CD4-positive, alpha-beta memory T cell (primary cell): ENCODE measurements around the gene NAB2. TPM values are rescaled to one million over a fixed set of nuclear protein-coding genes. Genes with fewer than 3 reads are reported as not detected.
"Not testable (repeated sequence)": the region's sequence is repeated elsewhere in the genome, so short reads cannot be mapped to it uniquely, and the experiment has no call there.

Experiments
- CTCF ChIA-PET: fragments of 350-600 bp; sonication (Branson Sonifier 250); formaldehyde crosslinking; loops from one replicate; lab custom pipeline; 2021; ENCODE audit warnings: inconsistent platforms; ENCODE audit not compliant: partially characterized antibody; lab: Charles Lee
- POLR2A ChIA-PET: fragments of 350-600 bp; sonication (Branson Sonifier 250); formaldehyde crosslinking; loops from one replicate; lab custom pipeline; 2021; ENCODE audit not compliant: partially characterized antibody; lab: Charles Lee
- DNase-seq, 5 donors: peaks; one replicate each; pipeline versions ENCODE4 v3.0.0 to v3.0.0-alpha.2; 2020 to 2022; ENCODE audit warnings: mixed read lengths in 1 of 5
- H3K27ac ChIP-seq: one replicate; pipeline ENCODE4 v1.7.0; 2013; ENCODE audit warnings: low read depth, low read length
- H3K27me3 ChIP-seq: 2 replicates; pipeline ENCODE4 v1.7.0; 2013; ENCODE audit warnings: mild to moderate bottlenecking, low read length, moderate library complexity; ENCODE audit not compliant: insufficient read depth
- H3K36me3 ChIP-seq: 2 replicates; pipeline ENCODE4 v1.7.0; 2013; ENCODE audit warnings: mild to moderate bottlenecking, low read length, moderate library complexity; ENCODE audit not compliant: insufficient read depth
- H3K4me1 ChIP-seq: 2 replicates; pipeline ENCODE4 v1.7.0; 2013; ENCODE audit warnings: mild to moderate bottlenecking, low read length, moderate library complexity; ENCODE audit not compliant: insufficient read depth
- H3K4me3 ChIP-seq, 2 donors: one replicate each; pipeline ENCODE4 v1.7.0; 2013; ENCODE audit warnings: low read length in 2 of 2, mild to moderate bottlenecking in 1 of 2
- H3K9me3 ChIP-seq, 2 donors: one replicate each; pipeline ENCODE4 v1.7.0; 2013; ENCODE audit warnings: low read length in 2 of 2, control low read depth in 1 of 2; ENCODE audit not compliant: control insufficient read depth in 1 of 2
- H3K27ac Mint-ChIP-seq, 7 donors: one replicate each; pipeline ENCODE4 v1.8.0; 2020 to 2021; ENCODE audit warnings: mixed read lengths in 7 of 7, mild to moderate bottlenecking in 6 of 7, inconsistent platforms in 3 of 7, moderate library complexity in 3 of 7
- H3K27me3 Mint-ChIP-seq, 2 donors: one replicate each; pipeline ENCODE4 v1.8.0; 2020 to 2021; ENCODE audit warnings: mixed read lengths in 2 of 2
- H3K36me3 Mint-ChIP-seq, 2 donors: one replicate each; pipeline ENCODE4 v1.8.0; 2020 to 2021; ENCODE audit warnings: mixed read lengths in 2 of 2, inconsistent platforms in 1 of 2, mild to moderate bottlenecking in 1 of 2
- H3K4me1 Mint-ChIP-seq, 4 donors: one replicate each; pipeline ENCODE4 v1.8.0; 2020 to 2021; ENCODE audit warnings: mixed read lengths in 4 of 4, mild to moderate bottlenecking in 1 of 4
- H3K4me3 Mint-ChIP-seq, 8 donors: one replicate each; pipeline ENCODE4 v1.8.0; 2020 to 2021; ENCODE audit warnings: mixed read lengths in 8 of 8, mild to moderate bottlenecking in 7 of 8, moderate library complexity in 6 of 8, inconsistent platforms in 3 of 8
- H3K9me3 Mint-ChIP-seq, 8 donors: one replicate each; pipeline ENCODE4 v1.8.0; 2020 to 2021; ENCODE audit warnings: mixed read lengths in 8 of 8, mild to moderate bottlenecking in 5 of 8, inconsistent platforms in 3 of 8, moderate library complexity in 1 of 8
- intact Hi-C: fragments of 100-400 bp; cut with micrococcal nuclease; formaldehyde crosslinking; loops from one replicate; pipeline ENCODE4 v1.15.1; 2023
- polyA plus RNA-seq, 2 donors: library from polyadenylated mRNA; unstranded; fragments of 300-500 nt; fragmentation: Illumina TruSeq; gene quantifications; one replicate each; pipeline ENCODE4 v1.2.3, GENCODE V29; 2021
- total RNA-seq, 2 experiments: library from RNA; stranded (reverse); gene quantifications; one replicate each; pipeline ENCODE4 v1.2.3, GENCODE V29; 2021

NAB2 gene
- total and polyA plus RNA-seq, 4 experiments from 2014 or later: 0.41 to 19.5 (median 9.6) TPM

- H3K4me3 ChIP-seq: no peak overlapping the region
- ChIA-PET CTCF (interaction anchor here (0.8 to 2.5 kb wide), 7 partner anchors 7 to 54 kb away, joined by 3 to 19 read pairs (median 5); partner anchors contain the start of gene LRP1), POLR2A (no interaction called here)
- H3K27ac Mint-ChIP-seq: peak overlapping the region in 4 of 7 donors; percentile 11 to 53 (median 26)
- no peaks in the 10 kb centered on the region for H3K9me3 ChIP-seq
- H3K4me1 Mint-ChIP-seq: peaks cover 8 to 13% (median 11%) of the 10 kb centered on the region in 4 donors
- intact Hi-C loops: no loop called here
- H3K36me3 ChIP-seq: no peaks in the 10 kb centered on the region
- no peak overlapping the region for H3K4me3 Mint-ChIP-seq
- H3K9me3 Mint-ChIP-seq: peaks cover 0 to 5% (median 0%) of the 10 kb centered on the region in 8 donors
- peaks cover 0 to 4% of the 10 kb centered on the region in 2 donors for H3K36me3 Mint-ChIP-seq
- no peak overlapping the region for H3K27ac ChIP-seq
- H3K27me3 ChIP-seq: no peaks in the 10 kb centered on the region
- H3K27me3 Mint-ChIP-seq: peaks cover 0 to 4% of the 10 kb centered on the region in 2 donors
- H3K4me1 ChIP-seq: peaks cover 6% of the 10 kb centered on the region
- no peak for DNase-seq
Observed at GRCh38 chr12:57116580-57117281, 27.8 kb downstream of the NAB2 start.

DNA sequence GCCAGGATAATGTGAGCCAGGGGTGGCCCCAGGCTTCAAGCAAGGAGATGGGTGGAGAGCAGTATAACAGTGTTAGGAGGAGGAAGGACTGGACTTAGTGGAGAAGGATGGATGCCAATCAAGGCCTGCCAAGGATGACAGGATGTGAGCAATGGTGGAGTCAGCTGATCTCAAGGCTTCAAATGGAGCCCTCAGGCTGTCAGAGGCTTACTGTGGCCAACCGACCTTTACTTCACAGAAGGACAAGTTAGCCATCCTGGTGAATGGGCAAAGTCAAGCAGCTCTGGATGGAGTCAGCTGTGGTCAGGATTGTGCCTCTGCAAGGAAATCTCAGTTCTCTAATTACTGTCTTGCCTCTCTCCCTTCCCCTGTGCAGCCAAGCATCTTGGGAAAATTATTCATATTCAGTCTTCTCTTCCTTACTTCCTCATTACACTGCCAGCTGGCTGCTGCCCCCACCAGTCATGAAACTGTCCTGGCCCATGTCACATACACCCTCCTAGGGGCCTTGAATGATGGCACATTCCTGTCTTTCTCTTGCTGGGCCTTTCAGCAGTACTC lies 29.9 kb downstream of the NAB2 start:
- intact Hi-C loops: no loop called here
- ChIA-PET POLR2A (interaction anchor here (1.2 kb wide), 1 partner anchor 40 kb away, joined by 3 read pairs; the partner anchor contains the start of gene NEMP1), CTCF (interaction anchor here (1.8 to 2.5 kb wide), 2 partner anchors 50 to 56 kb away, joined by 6 to 14 read pairs; no protein-coding TSS in a partner anchor)
- no peak overlapping the region for H3K4me3 Mint-ChIP-seq
- no peaks in the 10 kb centered on the region for H3K36me3 ChIP-seq
- DNase-seq: no peak
- H3K9me3 ChIP-seq: no peaks in the 10 kb centered on the region
- H3K4me1 Mint-ChIP-seq: no peaks in the 10 kb centered on the region
- H3K9me3 Mint-ChIP-seq: no peaks in the 10 kb centered on the region
- no peak overlapping the region for H3K4me3 ChIP-seq
- no peak overlapping the region for H3K27ac ChIP-seq
- no peaks in the 10 kb centered on the region for H3K27me3 Mint-ChIP-seq
- H3K36me3 Mint-ChIP-seq: no peaks in the 10 kb centered on the region
- no peaks in the 10 kb centered on the region for H3K27me3 ChIP-seq
- H3K4me1 ChIP-seq: no peaks in the 10 kb centered on the region
- peak overlapping the region in 1 of 7 donors; percentile 79 for H3K27ac Mint-ChIP-seq

DNA sequence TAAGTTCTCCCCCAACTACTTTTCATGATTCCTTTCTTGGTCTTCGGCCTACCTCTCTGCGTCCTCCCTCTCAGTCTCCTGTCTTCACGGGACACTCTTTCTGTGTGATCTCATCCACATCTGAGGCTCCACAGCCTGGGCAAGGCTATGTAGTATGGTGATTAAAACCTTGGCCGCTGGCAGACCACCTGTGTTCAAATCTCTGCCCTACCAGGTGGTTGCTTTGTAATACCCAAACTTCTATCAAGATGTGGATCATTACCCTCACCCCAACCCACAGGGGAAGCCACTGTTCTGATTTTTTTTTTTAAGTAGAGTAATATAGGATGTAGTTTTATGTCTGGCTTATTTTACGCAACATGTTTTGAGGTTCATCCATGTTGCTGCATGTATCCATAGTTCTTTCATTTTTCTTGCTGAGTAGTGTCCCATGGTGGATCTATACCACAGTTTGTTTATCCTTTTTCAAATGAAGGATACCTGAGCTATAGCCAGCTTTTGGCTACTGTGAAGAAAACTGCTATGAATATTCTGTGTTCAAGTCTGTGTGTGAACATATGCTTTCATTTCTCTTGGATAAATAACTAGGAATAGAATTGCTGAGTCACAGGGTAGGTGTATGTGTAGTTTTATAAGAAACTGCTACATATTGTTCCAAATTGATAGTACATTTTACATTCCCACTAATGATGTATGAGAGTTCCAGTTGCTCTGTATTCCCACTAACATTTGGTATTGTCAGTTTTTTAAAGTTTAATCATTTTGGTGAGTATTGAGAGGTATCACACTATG lies 30.6 kb downstream of the NAB2 start:
- Histone ChIP-seq H3K4me3 (no peak overlapping the region), H3K9me3 (no peaks in the 10 kb centered on the region), H3K27me3 (no peaks in the 10 kb centered on the region), H3K4me1 (no peaks in the 10 kb centered on the region), H3K27ac (no peak overlapping the region), H3K36me3 (no peaks in the 10 kb centered on the region)
- H3K36me3 Mint-ChIP-seq: no peaks in the 10 kb centered on the region
- H3K9me3 Mint-ChIP-seq: no peaks in the 10 kb centered on the region
- intact Hi-C loops: no loop called here
- H3K4me1 Mint-ChIP-seq: peaks cover 0 to 4% (median 2%) of the 10 kb centered on the region in 4 donors
- DNase-seq: no peak
- no peak overlapping the region for H3K27ac Mint-ChIP-seq
- ChIA-PET POLR2A (interaction anchor here (3.4 kb wide), 1 partner anchor 8 kb away, joined by 11 read pairs; the partner anchor contains the start of gene STAT6), CTCF (interaction anchor here (1.0 to 10.4 kb wide), 4 partner anchors 8 to 64 kb away, joined by 4 to 207 read pairs (median 10); partner anchors contain the start of gene STAT6)
- H3K27me3 Mint-ChIP-seq: no peaks in the 10 kb centered on the region
- no peak overlapping the region for H3K4me3 Mint-ChIP-seq

- H3K9me3 Mint-ChIP-seq, intact Hi-C loops, H3K4me3 Mint-ChIP-seq, H3K9me3 ChIP-seq, H3K27me3 Mint-ChIP-seq, H3K4me3 ChIP-seq, H3K4me1 ChIP-seq, H3K36me3 ChIP-seq, H3K36me3 Mint-ChIP-seq, H3K27ac ChIP-seq, H3K27me3 ChIP-seq, H3K27ac Mint-ChIP-seq, H3K4me1 Mint-ChIP-seq, DNase-seq: not testable (repeated sequence)
- ChIA-PET POLR2A (interaction anchor here (3.4 kb wide), 1 partner anchor 9 kb away, joined by 11 read pairs; the partner anchor contains the start of gene STAT6), CTCF (interaction anchor here (1.0 to 10.4 kb wide), 9 partner anchors 9 to 132 kb away, joined by 3 to 207 read pairs (median 8); partner anchors contain the start of gene STAT6)
Observed at GRCh38 chr12:57120718-57121117, 31.8 kb downstream of the NAB2 start.

GRCh38 chr12:57123813-57124212 lies 34.9 kb downstream of the NAB2 start:
- H3K4me3 Mint-ChIP-seq: no peak overlapping the region
- H3K27ac ChIP-seq: no peak overlapping the region
- H3K36me3 Mint-ChIP-seq: no peaks in the 10 kb centered on the region
- H3K27me3 Mint-ChIP-seq: no peaks in the 10 kb centered on the region
- no peak for DNase-seq
- no peaks in the 10 kb centered on the region for H3K27me3 ChIP-seq
- POLR2A ChIA-PET: interaction anchor here (0.9 to 2.7 kb wide), 4 partner anchors 12 to 61 kb away, joined by 3 to 25 read pairs (median 8); partner anchors contain the start of genes NEMP1 and STAT6
- H3K4me1 ChIP-seq: peaks cover 5% of the 10 kb centered on the region
- no peaks in the 10 kb centered on the region for H3K9me3 Mint-ChIP-seq
- peaks cover 2 to 10% (median 6%) of the 10 kb centered on the region in 4 donors for H3K4me1 Mint-ChIP-seq
- no peak overlapping the region for H3K27ac Mint-ChIP-seq
- no peaks in the 10 kb centered on the region for H3K36me3 ChIP-seq
- CTCF ChIA-PET: interaction anchor here (0.7 to 10.4 kb wide), 33 partner anchors 8 to 435 kb away, joined by 3 to 207 read pairs (median 5); partner anchors contain the start of genes MYO1A, NEMP1, SHMT2 and STAT6
- H3K9me3 ChIP-seq: no peaks in the 10 kb centered on the region
- intact Hi-C loops: loop anchor here (1.0 to 2.0 kb wide), 4 partner anchors 12 to 117 kb away; no protein-coding TSS in a partner anchor
- no peak overlapping the region for H3K4me3 ChIP-seq

GRCh38 chr12:57124261-57124877 lies 35.5 kb downstream of the NAB2 start:
- H3K4me3 ChIP-seq: no peak overlapping the region
- H3K4me3 Mint-ChIP-seq: peak overlapping the region in 1 of 8 donors; percentile 1
- ChIA-PET CTCF (interaction anchor here (0.7 to 10.4 kb wide), 34 partner anchors 8 to 435 kb away, joined by 3 to 207 read pairs (median 5); partner anchors contain the start of genes MYO1A, NEMP1, SHMT2 and STAT6), POLR2A (interaction anchor here (0.6 to 2.7 kb wide), 5 partner anchors 13 to 61 kb away, joined by 3 to 25 read pairs (median 4); partner anchors contain the start of genes NEMP1 and STAT6)
- no peaks in the 10 kb centered on the region for H3K9me3 Mint-ChIP-seq
- H3K4me1 ChIP-seq: peaks cover 8% of the 10 kb centered on the region
- H3K27me3 ChIP-seq: no peaks in the 10 kb centered on the region
- no peaks in the 10 kb centered on the region for H3K9me3 ChIP-seq
- peaks cover 2 to 10% (median 6%) of the 10 kb centered on the region in 4 donors for H3K4me1 Mint-ChIP-seq
- no peaks in the 10 kb centered on the region for H3K36me3 Mint-ChIP-seq
- peak; percentile 73 to 78 (median 78) for DNase-seq
- intact Hi-C loops: loop anchor here (1.0 to 2.0 kb wide), 4 partner anchors 12 to 117 kb away; no protein-coding TSS in a partner anchor
- H3K27ac ChIP-seq: no peak overlapping the region
- H3K27ac Mint-ChIP-seq: peak overlapping the region in 1 of 7 donors; percentile 43
- H3K36me3 ChIP-seq: no peaks in the 10 kb centered on the region
- no peaks in the 10 kb centered on the region for H3K27me3 Mint-ChIP-seq
